H1 (cell line): Measurements from ENCODE around the gene ITPRIPL2. TPM values are rescaled to one million over a fixed set of nuclear protein-coding genes. Genes with fewer than 3 reads are reported as not detected.

Experiments
- CTCF ChIA-PET: fragments of 300-600 bp; sonication (Branson Sonifier 250); formaldehyde crosslinking; loops from one replicate; lab custom pipeline; 2021; ENCODE audit not compliant: partially characterized antibody; lab: Charles Lee
- POLR2A ChIA-PET: fragments of 300-600 bp; sonication (Branson Sonifier 250); formaldehyde crosslinking; loops from one replicate; lab custom pipeline; 2021; ENCODE audit warnings: inconsistent platforms; ENCODE audit not compliant: partially characterized antibody; lab: Charles Lee
- DNase-seq, 2 experiments: peaks; one replicate each; pipeline versions ENCODE4 v3.0.0 to v3.0.0-alpha.2; 2010 to 2022; ENCODE audit warnings: low spot score in 2 of 2, low read depth in 1 of 2, mixed read lengths in 1 of 2
- FAIRE-seq: peaks from 2 replicates; lab custom pipeline; 2011; peaks lifted over from hg19 to GRCh38; lab: Jason Lieb, UNC
- H2AFZ ChIP-seq: 2 replicates; pipeline ENCODE4 v1.8.1; 2012; ENCODE audit warnings: low read length, inconsistent platforms
- H2AK5ac ChIP-seq: 2 replicates; pipeline ENCODE4 v1.6.1; 2013; ENCODE audit warnings: low read depth, low read length
- H2BK120ac ChIP-seq: replicated peaks from 2 replicates; pipeline ENCODE3; 2013; ENCODE audit warnings: low read depth, low read length, inconsistent platforms
- H2BK12ac ChIP-seq: 2 replicates; pipeline ENCODE4 v1.6.1; 2013; ENCODE audit warnings: low read depth, low read length
- H2BK15ac ChIP-seq: 2 replicates; pipeline ENCODE4 v1.6.1; 2013; ENCODE audit warnings: low read length
- H2BK20ac ChIP-seq: 2 replicates; pipeline ENCODE4 v1.6.1; 2013; ENCODE audit warnings: low read length
- H2BK5ac ChIP-seq: 2 replicates; pipeline ENCODE4 v1.6.1; 2013; ENCODE audit warnings: low read depth, low read length
- H3K14ac ChIP-seq: 2 replicates; pipeline ENCODE4 v1.6.1; 2013; ENCODE audit warnings: inconsistent platforms; ENCODE audit not compliant: insufficient read length
- H3K18ac ChIP-seq: 2 replicates; pipeline ENCODE4 v1.6.1; 2013; ENCODE audit warnings: low read length; ENCODE audit errors: extremely low read depth
- H3K23ac ChIP-seq: 2 replicates; pipeline ENCODE4 v1.6.1; 2013; ENCODE audit warnings: inconsistent platforms; ENCODE audit not compliant: insufficient read length
- H3K23me2 ChIP-seq: 2 replicates; pipeline ENCODE4 v1.6.1; 2013; ENCODE audit warnings: low read depth, low read length
- H3K27ac ChIP-seq: 2 replicates; pipeline ENCODE4 v1.6.1; 2011; ENCODE audit warnings: low read depth, low read length, inconsistent platforms
- H3K27me3 ChIP-seq, 4 experiments: replicated peaks in 1 of 4; 1 replicate in 1 of 4; 2 replicates in 3 of 4; pipeline versions ENCODE4 v1.6.1 to v1.8.1; 2011 to 2013; ENCODE audit warnings: low read length in 3 of 4, mild to moderate bottlenecking in 3 of 4, inconsistent platforms in 2 of 4, mixed read lengths in 2 of 4, moderate library complexity in 1 of 4; ENCODE audit not compliant: control insufficient read depth in 3 of 4, insufficient read depth in 3 of 4; ENCODE audit errors: extremely low read depth in 1 of 4
- H3K36me3 ChIP-seq, 4 experiments: 2 replicates each; pipeline versions ENCODE4 v1.6.1 to v1.8.1; 2011 to 2013; ENCODE audit warnings: mild to moderate bottlenecking in 4 of 4, low read length in 3 of 4, moderate library complexity in 2 of 4, control low read depth in 1 of 4, inconsistent platforms in 1 of 4; ENCODE audit not compliant: insufficient read depth in 4 of 4, control insufficient read depth in 2 of 4
- H3K4ac ChIP-seq: replicated peaks from 2 replicates; pipeline ENCODE3; 2013; ENCODE audit warnings: low read length, low read depth, mixed read lengths, inconsistent platforms; ENCODE audit not compliant: insufficient read length
- H3K4me1 ChIP-seq, 4 experiments: replicated peaks in 1 of 4; 1 replicate in 1 of 4; 2 replicates in 3 of 4; pipeline versions ENCODE4 v1.6.1 to v1.8.1; 2011 to 2013; ENCODE audit warnings: low read length in 3 of 4, inconsistent platforms in 2 of 4, mixed read lengths in 1 of 4; ENCODE audit not compliant: insufficient read depth in 4 of 4, control insufficient read depth in 3 of 4
- H3K4me2 ChIP-seq, 2 experiments: 2 replicates each; pipeline versions ENCODE4 v1.6.1 to v1.8.1; 2011 to 2013; ENCODE audit warnings: low read depth in 2 of 2, low read length in 2 of 2, control low read depth in 1 of 2, inconsistent platforms in 1 of 2, mild to moderate bottlenecking in 1 of 2; ENCODE audit not compliant: insufficient read depth in 1 of 2
- H3K4me3 ChIP-seq, 4 experiments: fragments of 200-600, 300-600 bp in 1 of 4; sonication (generic), shearing (Covaris generic), sonication (Bioruptor Twin) in 1 of 4; 2 replicates each; pipeline versions ENCODE4 v1.5.1 to v1.8.1; 2011 to 2016; ENCODE audit warnings: low read length in 4 of 4, low read depth in 3 of 4, control low read depth in 2 of 4, inconsistent platforms in 2 of 4, mild to moderate bottlenecking in 2 of 4, mixed read lengths in 1 of 4, moderate library complexity in 1 of 4; ENCODE audit not compliant: insufficient read depth in 2 of 4; ENCODE audit errors: extremely low read depth in 1 of 4
- H3K56ac ChIP-seq: replicated peaks from 2 replicates; pipeline ENCODE3; 2013; ENCODE audit warnings: low read depth, mild to moderate bottlenecking, mixed read lengths, low read length, inconsistent platforms; ENCODE audit not compliant: insufficient read length
- H3K79me1 ChIP-seq: 2 replicates; pipeline ENCODE4 v1.6.1; 2013; ENCODE audit warnings: low read depth, low read length, control low read depth
- H3K79me2 ChIP-seq, 2 experiments: 2 replicates each; pipeline versions ENCODE4 v1.6.1 to v1.8.1; 2012 to 2013; ENCODE audit warnings: low read length in 2 of 2, mild to moderate bottlenecking in 2 of 2, inconsistent platforms in 1 of 2; ENCODE audit not compliant: insufficient read depth in 2 of 2, control insufficient read depth in 1 of 2
- H3K9ac ChIP-seq, 4 experiments: replicated peaks in 1 of 4; 1 replicate in 1 of 4; 2 replicates in 3 of 4; pipeline versions ENCODE4 v1.6.1 to v1.8.1; 2011 to 2013; ENCODE audit warnings: low read depth in 3 of 4, low read length in 3 of 4, control low read depth in 2 of 4, mild to moderate bottlenecking in 2 of 4, moderate library complexity in 2 of 4, inconsistent platforms in 1 of 4; ENCODE audit errors: extremely low read depth in 1 of 4
- H3K9me3 ChIP-seq, 2 experiments: 2 replicates each; pipeline versions ENCODE4 v1.6.1 to v1.8.1; 2012 to 2013; ENCODE audit warnings: mild to moderate bottlenecking in 2 of 2, moderate library complexity in 2 of 2, control low read depth in 1 of 2, inconsistent platforms in 1 of 2, low read depth in 1 of 2, low read length in 1 of 2, mixed read lengths in 1 of 2; ENCODE audit not compliant: insufficient read depth in 2 of 2
- H4K20me1 ChIP-seq, 2 experiments: replicated peaks in 1 of 2; 2 replicates each; pipeline versions ENCODE3 to v1.8.1; 2011 to 2013; ENCODE audit warnings: inconsistent platforms in 2 of 2, low read length in 2 of 2, mild to moderate bottlenecking in 1 of 2; ENCODE audit not compliant: insufficient read depth in 2 of 2, control insufficient read depth in 1 of 2
- H4K5ac ChIP-seq: 2 replicates; pipeline ENCODE4 v1.6.1; 2013; ENCODE audit warnings: low read length, low read depth, mixed read lengths, inconsistent platforms; ENCODE audit not compliant: insufficient read length
- H4K8ac ChIP-seq: 2 replicates; pipeline ENCODE4 v1.8.0; 2013; ENCODE audit warnings: mild to moderate bottlenecking, moderate library complexity, low read length, inconsistent platforms; ENCODE audit not compliant: insufficient read depth; ENCODE audit errors: extremely low read depth
- H4K91ac ChIP-seq: replicated peaks from 2 replicates; pipeline ENCODE3; 2013; ENCODE audit warnings: low read length, mixed read lengths, inconsistent platforms; ENCODE audit not compliant: insufficient read length
- CTBP2 ChIP-seq: IDR thresholded peaks from 2 replicates; pipeline ENCODE4 v1.7.0; 2011; ENCODE audit warnings: borderline replicate concordance, mild to moderate bottlenecking, moderate library complexity, mixed read lengths, low read length; ENCODE audit not compliant: insufficient read depth, insufficient read length
- POLR2A ChIP-seq, 2 experiments: IDR thresholded peaks; 1 replicate in 1 of 2; 2 replicates in 1 of 2; pipeline ENCODE4 v1.6.1; 2011; ENCODE audit warnings: low read depth in 2 of 2, low read length in 2 of 2, mild to moderate bottlenecking in 2 of 2; ENCODE audit errors: control extremely low read depth in 1 of 2
- POLR2AphosphoS5 ChIP-seq: IDR thresholded peaks from 2 replicates; pipeline ENCODE4 v1.6.1; 2011; ENCODE audit warnings: low read depth, low read length
- SIN3A ChIP-seq, 2 experiments: IDR thresholded peaks in 1 of 2; conservative IDR thresholded peaks in 1 of 2; 2 replicates each; pipeline ENCODE4 v1.6.1; 2011 to 2012; ENCODE audit warnings: low read length in 2 of 2, improper control_type of control experiment in 1 of 2, low read depth in 1 of 2, mild to moderate bottlenecking in 1 of 2
- TAF1 ChIP-seq: IDR thresholded peaks from 2 replicates; pipeline ENCODE4 v1.6.1; 2011; ENCODE audit warnings: mild to moderate bottlenecking, low read depth, low read length
- WGBS, 2 experiments: shearing (Covaris generic) in 1 of 2; methylation state at CpG; one replicate each; pipeline versions ENCODE4 v1.1.6 to v1.1.7; 2013 to 2015; ENCODE audit warnings: low lambda C conversion rate in 2 of 2, mixed read lengths in 2 of 2, inconsistent platforms in 1 of 2, low coverage in 1 of 2, missing lambda C conversion rate in 1 of 2; ENCODE audit not compliant: insufficient replicate concordance in 2 of 2, insufficient coverage in 1 of 2, insufficient read length in 1 of 2; ENCODE audit errors: extremely low coverage in 1 of 2, missing lambda C conversion rate in 1 of 2; 5-methylcytosine and 5-hydroxymethylcytosine counted together
- polyA plus RNA-seq, 7 experiments: library from polyadenylated mRNA; depleted of rRNA in 3 of 7; stranded (reverse) in 5 of 7; unstranded in 2 of 7; fragments of >200 nt in 5 of 7; fragments of 200-250 nt in 2 of 7; gene quantifications; 1 replicate in 5 of 7; 2 replicates in 1 of 7; 4 replicates in 1 of 7; pipeline versions ENCODE4 v1.2.1 to v1.2.3, GENCODE V29; 2011 to 2013; ENCODE audit warnings: missing spikeins in 2 of 7, mixed read lengths in 2 of 7
- total RNA-seq: library from RNA; stranded (reverse); fragmentation: NEBNext Ultra II Directional; extraction: Animal tissue kit (Norgen Biotek cat#: 25700); gene quantifications from 2 replicates; pipeline ENCODE4 v1.2.1, GENCODE V29; 2021

ITPRIPL2 gene
- total and polyA plus RNA-seq, 2 of the 8 experiments (the other 6 are each of a cell fraction or from before 2014, with no cell fraction given) = 1.1 to 3.4 TPM

- no peaks in the 10 kb centered on the region for H3K27me3 ChIP-seq
- H3K36me3 ChIP-seq = no peaks in the 10 kb centered on the region
- H4K5ac ChIP-seq = no peak overlapping the region
- no peaks in the 10 kb centered on the region for H3K79me1 ChIP-seq
- H4K20me1 ChIP-seq = no peaks in the 10 kb centered on the region
- H2BK15ac ChIP-seq = no peak overlapping the region
- no peak overlapping the region for H3K23ac ChIP-seq
- no peaks in the 10 kb centered on the region for H3K23me2 ChIP-seq
- POLR2A ChIA-PET = interaction anchor here (1.2 kb wide), 1 partner anchor 8 kb away, joined by 4 read pairs; no protein-coding TSS in a partner anchor
- no peak overlapping the region for H4K8ac ChIP-seq
- no peak overlapping the region for H3K4me3 ChIP-seq
- H3K18ac ChIP-seq = no peak overlapping the region
- DNase-seq = no peak
- H2BK20ac ChIP-seq = no peak overlapping the region
- H3K9ac ChIP-seq = no peak overlapping the region
- no peak for FAIRE-seq
- H3K14ac ChIP-seq = no peak overlapping the region
- H3K79me2 ChIP-seq = no peaks in the 10 kb centered on the region
- no peak overlapping the region for H3K27ac ChIP-seq
- no peaks in the 10 kb centered on the region for H3K9me3 ChIP-seq
- 87% methylated on average over 4 of the region's 4 CpGs; no CpG with 5 or more reads in 1 of the 2 experiments for WGBS, 2 experiments
- no peak overlapping the region for H2BK5ac ChIP-seq
- H3K56ac ChIP-seq = no peak overlapping the region
- CTCF ChIA-PET = interaction anchor here (1.1 to 1.2 kb wide), 4 partner anchors 12 to 155 kb away, joined by 3 read pairs; partner anchors contain the start of gene TMC7
- H2BK120ac ChIP-seq = no peak overlapping the region
- no peak overlapping the region for H2AFZ ChIP-seq
- H2BK12ac ChIP-seq = no peak overlapping the region
- no peak overlapping the region for H3K4ac ChIP-seq
- no peak overlapping the region for H4K91ac ChIP-seq
- no peak overlapping the region for H2AK5ac ChIP-seq
- 0 out of 7 replicates have a peak, but pooled peaks cover 0 to 3% (median 0%) of the 10 kb centered on the region in 4 experiments for H3K4me1 ChIP-seq
- no peak overlapping the region for H3K4me2 ChIP-seq
- no peak for TF ChIP-seq SIN3A (conservative IDR thresholded peaks at IDR 0.05 in 1 of 2, IDR thresholded peaks at IDR 0.05 in 1 of 2; ENCODE audit: low read depth in 1 of 2, low read length in 2 of 2)
- TF ChIP-seq POLR2AphosphoS5 = no peak
- no peak for TF ChIP-seq TAF1
- TF ChIP-seq CTBP2 = no peak
- no peak for TF ChIP-seq POLR2A (IDR thresholded peaks at IDR 0.05; ENCODE audit: control extremely low read depth in 1 of 2, low read depth in 2 of 2, low read length in 2 of 2)
Measured at GRCh38 chr16:19138601-19139000, 24.8 kb downstream of the ITPRIPL2 start.
